Left ventricle myocardium inferior (tissue), 1 donor: ENCODE measurements around the gene GRAMD2B. TPM values are rescaled to one million over a fixed set of nuclear protein-coding genes. Genes with fewer than 3 reads are reported as not detected.

Source experiments
- DNase-seq: peaks from one replicate; pipeline ENCODE4 v3.0.0-alpha.2; 2020
- H3K27ac ChIP-seq: fragments of 200-600 bp; replicated peaks from 2 replicates; pipeline ENCODE4 v1.8.0; 2021
- H3K27me3 ChIP-seq: fragments of 200-600 bp; 2 replicates; pipeline ENCODE4 v1.8.0; 2021; ENCODE audit warnings: low read depth
- H3K36me3 ChIP-seq: fragments of 200-600 bp; 2 replicates; pipeline ENCODE4 v1.8.0; 2021
- H3K4me1 ChIP-seq: fragments of 200-600 bp; 2 replicates; pipeline ENCODE4 v1.8.0; 2021
- H3K4me3 ChIP-seq: fragments of 200-600 bp; 2 replicates; pipeline ENCODE4 v1.8.0; 2021; ENCODE audit warnings: mild to moderate bottlenecking, moderate library complexity
- H3K9me3 ChIP-seq: fragments of 200-600 bp; replicated peaks from 2 replicates; pipeline ENCODE4 v1.8.0; 2021
- intact Hi-C: fragments of 100-400 bp; cut with micrococcal nuclease; formaldehyde crosslinking; loops from one replicate; pipeline ENCODE4 v1.11.0; 2022
- total RNA-seq: library from RNA; stranded (reverse); fragmentation: NEBNext Ultra II Directional; extraction: Animal tissue kit (Norgen Biotek cat#: 25700); gene quantifications from one replicate; pipeline ENCODE4 v1.2.1, GENCODE V29; 2021
- TF ChIP-seq, protein P1 (sequence below): fragments of 200-600 bp; IDR thresholded peaks from 2 replicates; pipeline ENCODE4 v1.8.0; 2021; ENCODE audit warnings: antibody characterized with exemption, mild to moderate bottlenecking, borderline replicate concordance
- donor health status: DM: no; HTN: yes; CAD: no; lungs with severe emphysema.

The GRAMD2B gene
- total RNA-seq, 1 donor from 2014 or later = 24.6 TPM

GRCh38 chr5:126455728-126456127 is 32.5 kb downstream of the GRAMD2B start:
- Histone ChIP-seq H3K9me3 (no peaks in the 10 kb centered on the region), H3K27ac (peak overlapping the region; percentile 60), H3K4me3 (no peak overlapping the region), H3K27me3 (no peaks in the 10 kb centered on the region), H3K36me3 (peaks cover 8% of the 10 kb centered on the region), H3K4me1 (peaks cover 46% of the 10 kb centered on the region)
- intact Hi-C loops = no loop called here
- TF ChIP-seq, protein P1, sequence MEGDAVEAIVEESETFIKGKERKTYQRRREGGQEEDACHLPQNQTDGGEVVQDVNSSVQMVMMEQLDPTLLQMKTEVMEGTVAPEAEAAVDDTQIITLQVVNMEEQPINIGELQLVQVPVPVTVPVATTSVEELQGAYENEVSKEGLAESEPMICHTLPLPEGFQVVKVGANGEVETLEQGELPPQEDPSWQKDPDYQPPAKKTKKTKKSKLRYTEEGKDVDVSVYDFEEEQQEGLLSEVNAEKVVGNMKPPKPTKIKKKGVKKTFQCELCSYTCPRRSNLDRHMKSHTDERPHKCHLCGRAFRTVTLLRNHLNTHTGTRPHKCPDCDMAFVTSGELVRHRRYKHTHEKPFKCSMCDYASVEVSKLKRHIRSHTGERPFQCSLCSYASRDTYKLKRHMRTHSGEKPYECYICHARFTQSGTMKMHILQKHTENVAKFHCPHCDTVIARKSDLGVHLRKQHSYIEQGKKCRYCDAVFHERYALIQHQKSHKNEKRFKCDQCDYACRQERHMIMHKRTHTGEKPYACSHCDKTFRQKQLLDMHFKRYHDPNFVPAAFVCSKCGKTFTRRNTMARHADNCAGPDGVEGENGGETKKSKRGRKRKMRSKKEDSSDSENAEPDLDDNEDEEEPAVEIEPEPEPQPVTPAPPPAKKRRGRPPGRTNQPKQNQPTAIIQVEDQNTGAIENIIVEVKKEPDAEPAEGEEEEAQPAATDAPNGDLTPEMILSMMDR = no peak
- DNase-seq = no peak

- H3K9me3 ChIP-seq = no peaks in the 10 kb centered on the region
- H3K27ac ChIP-seq = peak overlapping the region; percentile 60
- peaks cover 8% of the 10 kb centered on the region for H3K36me3 ChIP-seq
- TF ChIP-seq, protein P1 = no peak
- no peaks in the 10 kb centered on the region for H3K27me3 ChIP-seq
- intact Hi-C loops = no loop called here
- H3K4me3 ChIP-seq = no peak overlapping the region
- DNase-seq = no peak
- H3K4me1 ChIP-seq = peaks cover 42% of the 10 kb centered on the region
Measured at GRCh38 chr5:126456217-126456820, 33.1 kb downstream of the GRAMD2B start.

GRCh38 chr5:126460459-126460858 is 37.2 kb downstream of the GRAMD2B start:
- Histone ChIP-seq H3K36me3 (peaks cover 12% of the 10 kb centered on the region), H3K27ac (no peak overlapping the region), H3K4me1 (peaks cover 33% of the 10 kb centered on the region), H3K9me3 (no peaks in the 10 kb centered on the region), H3K4me3 (no peak overlapping the region), H3K27me3 (no peaks in the 10 kb centered on the region)
- TF ChIP-seq, protein P1 = no peak
- intact Hi-C loops = no loop called here
- DNase-seq = no peak

GRCh38 chr5:126460977-126461376 is 37.8 kb downstream of the GRAMD2B start:
- H3K27ac ChIP-seq = no peak overlapping the region
- no peak overlapping the region for H3K4me3 ChIP-seq
- no peaks in the 10 kb centered on the region for H3K27me3 ChIP-seq
- H3K9me3 ChIP-seq = no peaks in the 10 kb centered on the region
- intact Hi-C loops = no loop called here
- peaks cover 17% of the 10 kb centered on the region for H3K36me3 ChIP-seq
- DNase-seq = no peak
- TF ChIP-seq, protein P1 = no peak
- peaks cover 28% of the 10 kb centered on the region for H3K4me1 ChIP-seq

DNA sequence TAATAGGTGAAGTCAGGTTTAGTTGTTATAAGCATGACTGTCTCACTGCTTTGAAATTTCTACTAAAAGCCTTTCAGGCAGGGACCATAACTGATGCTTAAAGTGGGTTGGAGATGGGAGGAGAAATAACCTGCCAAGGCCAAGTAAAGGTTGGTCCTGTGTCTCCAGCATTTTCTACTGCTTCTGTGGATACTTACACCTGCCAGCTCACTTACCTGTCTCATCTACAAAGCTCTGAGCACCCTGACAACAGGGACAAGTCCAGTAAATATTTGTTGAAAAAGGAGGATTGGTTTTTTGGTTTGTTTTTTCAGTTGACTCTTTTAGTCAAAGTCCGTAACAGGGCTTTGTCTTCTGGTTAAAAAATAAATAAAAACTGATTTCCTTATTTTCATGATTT is 38.6 kb downstream of the GRAMD2B start:
- peaks cover 25% of the 10 kb centered on the region for H3K36me3 ChIP-seq
- no peaks in the 10 kb centered on the region for H3K9me3 ChIP-seq
- H3K27me3 ChIP-seq = no peaks in the 10 kb centered on the region
- TF ChIP-seq, protein P1 = no peak
- intact Hi-C loops = no loop called here
- peak overlapping the region; percentile 16 for H3K27ac ChIP-seq
- no peak overlapping the region for H3K4me3 ChIP-seq
- peaks cover 21% of the 10 kb centered on the region for H3K4me1 ChIP-seq
- no peak for DNase-seq
